Measurements from ENCODE around the gene MPHOSPH10.
"Not testable (repeated sequence)": the region's sequence is repeated elsewhere in the genome, so short reads cannot be mapped to it uniquely, and the experiment has no call there.

DNA sequence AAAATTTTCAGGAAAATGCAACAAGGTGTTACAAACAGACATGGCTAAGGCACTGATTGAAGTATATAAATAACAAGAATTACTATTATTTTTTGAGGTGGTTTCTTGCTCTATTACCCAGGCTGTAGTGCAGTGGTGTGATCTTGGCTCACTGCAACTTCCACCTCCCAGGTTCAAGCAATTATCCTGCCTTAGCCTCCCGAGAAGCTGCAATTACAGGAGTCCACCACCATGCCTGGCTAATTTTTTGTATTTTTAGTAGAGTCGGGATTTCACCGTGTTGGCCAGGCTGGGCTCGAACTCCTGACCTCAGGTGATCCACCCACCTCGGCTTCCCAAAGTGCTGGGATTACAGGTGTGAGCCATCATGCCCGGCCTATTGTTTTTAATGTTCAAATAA lies 24.0 kb upstream of the MPHOSPH10 start:
- not testable (repeated sequence) for TF ChIP-seq EZH2 (IDR thresholded peaks at IDR 0.05; ENCODE audit: borderline replicate concordance, low read depth, low read length, severe bottlenecking)
- TF ChIP-seq, protein P1, sequence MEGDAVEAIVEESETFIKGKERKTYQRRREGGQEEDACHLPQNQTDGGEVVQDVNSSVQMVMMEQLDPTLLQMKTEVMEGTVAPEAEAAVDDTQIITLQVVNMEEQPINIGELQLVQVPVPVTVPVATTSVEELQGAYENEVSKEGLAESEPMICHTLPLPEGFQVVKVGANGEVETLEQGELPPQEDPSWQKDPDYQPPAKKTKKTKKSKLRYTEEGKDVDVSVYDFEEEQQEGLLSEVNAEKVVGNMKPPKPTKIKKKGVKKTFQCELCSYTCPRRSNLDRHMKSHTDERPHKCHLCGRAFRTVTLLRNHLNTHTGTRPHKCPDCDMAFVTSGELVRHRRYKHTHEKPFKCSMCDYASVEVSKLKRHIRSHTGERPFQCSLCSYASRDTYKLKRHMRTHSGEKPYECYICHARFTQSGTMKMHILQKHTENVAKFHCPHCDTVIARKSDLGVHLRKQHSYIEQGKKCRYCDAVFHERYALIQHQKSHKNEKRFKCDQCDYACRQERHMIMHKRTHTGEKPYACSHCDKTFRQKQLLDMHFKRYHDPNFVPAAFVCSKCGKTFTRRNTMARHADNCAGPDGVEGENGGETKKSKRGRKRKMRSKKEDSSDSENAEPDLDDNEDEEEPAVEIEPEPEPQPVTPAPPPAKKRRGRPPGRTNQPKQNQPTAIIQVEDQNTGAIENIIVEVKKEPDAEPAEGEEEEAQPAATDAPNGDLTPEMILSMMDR (IDR thresholded peaks at IDR 0.05; ENCODE audit: borderline replicate concordance, extremely low read depth, low read length, poor library complexity, severe bottlenecking): not testable (repeated sequence)

Data from DND-41 (cell line).